ENCODE data around the gene MTRF1L.
"Not testable (repeated sequence)": the region's sequence is repeated elsewhere in the genome, so short reads cannot be mapped to it uniquely, and the experiment has no call there.

Gene MTRF1L

GRCh38 chr6:152969688-152970418 is 32.7 kb downstream of the MTRF1L start:
- H3K27ac ChIP-seq (ENCODE audit: low read depth, low read length, severe bottlenecking) = no peak overlapping the region
- no peaks in the 10 kb centered on the region for H3K9me3 ChIP-seq (ENCODE audit: control insufficient read depth, low read length)
- no peaks in the 10 kb centered on the region for H3K4me1 ChIP-seq (ENCODE audit: control insufficient read depth, insufficient read depth, low read length, poor library complexity, severe bottlenecking)
- peaks cover 50% of the 10 kb centered on the region for H3K36me3 ChIP-seq (ENCODE audit: control insufficient read depth, insufficient read depth, low read length)
- WGBS, 2 experiments (ENCODE audit: insufficient coverage in 2 of 2) = 89 to 98% methylated on average over 3 to 4 of the region's 6 CpGs
- no peak overlapping the region for H3K4me3 ChIP-seq (ENCODE audit: extremely low read depth, insufficient read depth, low read length, poor library complexity, severe bottlenecking)

- H3K9me3 ChIP-seq (ENCODE audit: control insufficient read depth, low read length); H3K27ac ChIP-seq (ENCODE audit: low read depth, low read length, severe bottlenecking); H3K4me1 ChIP-seq (ENCODE audit: control insufficient read depth, insufficient read depth, low read length, poor library complexity, severe bottlenecking); H3K4me3 ChIP-seq (ENCODE audit: extremely low read depth, insufficient read depth, low read length, poor library complexity, severe bottlenecking): not testable (repeated sequence)
- 70 to 80% methylated on average over 1 to 5 of the region's 15 CpGs for WGBS, 2 experiments (ENCODE audit: insufficient coverage in 2 of 2)
- H3K36me3 ChIP-seq (ENCODE audit: control insufficient read depth, insufficient read depth, low read length) = peaks cover 17% of the 10 kb centered on the region
Observed at GRCh38 chr6:152966168-152966894, 36.2 kb downstream of the MTRF1L start.

DNA sequence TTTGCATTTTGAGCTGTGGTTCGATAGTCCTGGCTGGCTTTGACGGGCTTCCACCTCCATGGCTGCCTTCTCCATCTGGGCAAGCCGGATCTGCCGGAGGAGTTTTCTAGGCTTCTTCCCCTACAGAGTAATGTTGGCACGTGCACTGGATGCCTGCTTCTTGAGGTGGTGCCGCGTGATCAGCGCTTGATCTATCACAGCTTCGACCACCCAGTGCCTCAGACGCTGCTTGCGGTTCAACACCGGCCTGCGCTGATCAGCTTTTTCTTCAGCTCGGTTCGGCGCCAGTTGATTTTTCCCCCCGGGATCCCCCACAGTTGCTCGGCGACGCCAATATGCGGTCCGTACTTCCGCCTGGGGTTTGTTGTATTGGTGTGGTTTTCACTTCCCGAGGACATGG is 43.2 kb downstream of the MTRF1L start:
- no peak overlapping the region for H3K27ac ChIP-seq (ENCODE audit: low read depth, low read length, severe bottlenecking)
- H3K36me3 ChIP-seq (ENCODE audit: control insufficient read depth, insufficient read depth, low read length) = no peaks in the 10 kb centered on the region
- WGBS, 2 experiments (ENCODE audit: insufficient coverage in 2 of 2) = 88 to 94% methylated on average over 16 of the region's 24 CpGs
- H3K4me1 ChIP-seq (ENCODE audit: control insufficient read depth, insufficient read depth, low read length, poor library complexity, severe bottlenecking) = no peaks in the 10 kb centered on the region
- H3K9me3 ChIP-seq (ENCODE audit: control insufficient read depth, low read length) = no peaks in the 10 kb centered on the region
- H3K4me3 ChIP-seq (ENCODE audit: extremely low read depth, insufficient read depth, low read length, poor library complexity, severe bottlenecking) = no peak overlapping the region

DNA sequence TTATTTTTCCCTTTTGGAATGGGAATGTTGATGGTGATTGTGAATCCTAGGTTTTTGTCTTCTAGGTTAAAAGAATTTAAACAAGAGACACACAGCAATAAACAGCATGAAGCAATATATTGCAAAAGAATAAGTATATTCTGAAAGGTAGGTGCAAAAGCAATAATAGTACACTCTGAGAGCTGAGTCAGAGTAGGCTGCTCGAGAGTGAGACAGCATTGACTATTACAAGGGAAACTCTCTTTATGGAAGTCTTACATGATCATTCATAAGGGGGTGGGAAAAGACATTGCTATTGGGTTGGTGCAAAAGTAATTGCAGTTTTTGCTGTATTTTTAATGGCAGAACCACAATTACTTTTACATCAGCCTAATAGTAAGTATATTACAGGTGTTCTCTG is 44.7 kb downstream of the MTRF1L start:
- H3K4me3 ChIP-seq (ENCODE audit: extremely low read depth, insufficient read depth, low read length, poor library complexity, severe bottlenecking) = no peak overlapping the region
- H3K27ac ChIP-seq (ENCODE audit: low read depth, low read length, severe bottlenecking) = no peak overlapping the region
- no peaks in the 10 kb centered on the region for H3K9me3 ChIP-seq (ENCODE audit: control insufficient read depth, low read length)
- H3K4me1 ChIP-seq (ENCODE audit: control insufficient read depth, insufficient read depth, low read length, poor library complexity, severe bottlenecking) = no peaks in the 10 kb centered on the region
- no peaks in the 10 kb centered on the region for H3K36me3 ChIP-seq (ENCODE audit: control insufficient read depth, insufficient read depth, low read length)
- whole genome bisulfite sequencing, 2 experiments (ENCODE audit: insufficient coverage in 2 of 2) = 100% methylated on average over 1 of the region's 1 CpG; no CpG with 5 or more reads in 1 of the 2 experiments

GRCh38 chr6:152954443-152954842 is 48.1 kb downstream of the MTRF1L start:
- H3K27ac ChIP-seq (ENCODE audit: low read depth, low read length, severe bottlenecking) = no peak overlapping the region
- no peaks in the 10 kb centered on the region for H3K36me3 ChIP-seq (ENCODE audit: control insufficient read depth, insufficient read depth, low read length)
- H3K4me3 ChIP-seq (ENCODE audit: extremely low read depth, insufficient read depth, low read length, poor library complexity, severe bottlenecking) = no peak overlapping the region
- WGBS, 2 experiments (ENCODE audit: insufficient coverage in 2 of 2) = 100% methylated on average over 1 of the region's 3 CpGs; no CpG with 5 or more reads in 1 of the 2 experiments
- H3K4me1 ChIP-seq (ENCODE audit: control insufficient read depth, insufficient read depth, low read length, poor library complexity, severe bottlenecking) = peaks cover 5% of the 10 kb centered on the region
- H3K9me3 ChIP-seq (ENCODE audit: control insufficient read depth, low read length) = no peaks in the 10 kb centered on the region

GRCh38 chr6:152952866-152953509 is 49.5 kb downstream of the MTRF1L start:
- no peak overlapping the region for H3K27ac ChIP-seq (ENCODE audit: low read depth, low read length, severe bottlenecking)
- no peaks in the 10 kb centered on the region for H3K9me3 ChIP-seq (ENCODE audit: control insufficient read depth, low read length)
- peaks cover 5% of the 10 kb centered on the region for H3K4me1 ChIP-seq (ENCODE audit: control insufficient read depth, insufficient read depth, low read length, poor library complexity, severe bottlenecking)
- H3K36me3 ChIP-seq (ENCODE audit: control insufficient read depth, insufficient read depth, low read length) = no peaks in the 10 kb centered on the region
- WGBS, 2 experiments (ENCODE audit: insufficient coverage in 2 of 2) = no CpG with 5 or more reads among the region's 7 CpGs
- H3K4me3 ChIP-seq (ENCODE audit: extremely low read depth, insufficient read depth, low read length, poor library complexity, severe bottlenecking) = no peak overlapping the region

DNA sequence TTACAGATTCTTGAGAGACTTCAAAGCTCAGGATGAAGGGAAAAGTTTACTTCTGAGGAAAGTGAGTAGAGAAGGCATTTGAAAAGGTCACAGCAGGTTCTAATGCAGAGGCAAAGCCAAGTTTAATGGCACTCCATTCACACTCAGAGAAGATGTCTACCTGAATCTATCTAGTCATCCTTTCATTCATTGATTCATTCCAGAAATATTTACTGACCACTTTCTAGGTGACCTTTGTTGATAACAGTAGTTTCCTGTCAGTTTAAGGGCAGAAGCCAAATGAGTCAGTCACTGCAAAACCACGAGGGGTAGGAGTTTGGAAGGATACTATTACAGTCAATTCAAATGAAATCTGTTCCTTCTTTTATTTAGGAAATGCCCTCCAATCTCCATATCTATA is 50.5 kb downstream of the MTRF1L start:
- Histone ChIP-seq H3K27ac (ENCODE audit: low read depth, low read length, severe bottlenecking) (no peak overlapping the region), H3K4me1 (ENCODE audit: control insufficient read depth, insufficient read depth, low read length, poor library complexity, severe bottlenecking) (peaks cover 5% of the 10 kb centered on the region), H3K4me3 (ENCODE audit: extremely low read depth, insufficient read depth, low read length, poor library complexity, severe bottlenecking) (no peak overlapping the region), H3K9me3 (ENCODE audit: control insufficient read depth, low read length) (no peaks in the 10 kb centered on the region), H3K36me3 (ENCODE audit: control insufficient read depth, insufficient read depth, low read length) (no peaks in the 10 kb centered on the region)
- WGBS, 2 experiments (ENCODE audit: insufficient coverage in 2 of 2) = no CpG with 5 or more reads among the region's 1 CpG

DNA sequence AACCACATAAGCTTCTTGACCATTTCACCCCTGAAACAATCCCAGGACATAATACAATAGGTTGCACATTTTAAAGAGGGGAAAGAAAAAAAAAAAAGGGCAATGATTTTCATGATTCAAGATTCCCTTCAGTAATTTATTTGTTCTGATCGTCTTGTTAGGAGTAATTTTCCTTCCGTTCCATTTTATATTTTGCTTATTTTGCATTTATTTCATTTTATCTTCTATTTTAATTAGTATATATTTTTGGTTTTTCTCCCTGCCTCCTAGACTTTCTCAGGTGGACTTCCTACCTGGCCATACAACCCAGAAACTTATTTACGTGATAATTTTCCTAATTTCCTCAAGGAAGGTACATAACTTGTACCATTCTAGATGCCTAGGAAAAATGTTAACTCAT is 52.3 kb downstream of the MTRF1L start:
- no peaks in the 10 kb centered on the region for H3K9me3 ChIP-seq (ENCODE audit: control insufficient read depth, low read length)
- H3K4me1 ChIP-seq (ENCODE audit: control insufficient read depth, insufficient read depth, low read length, poor library complexity, severe bottlenecking) = peaks cover 5% of the 10 kb centered on the region
- 100% methylated on average over 1 of the region's 3 CpGs; no CpG with 5 or more reads in 1 of the 2 experiments for WGBS, 2 experiments (ENCODE audit: insufficient coverage in 2 of 2)
- no peaks in the 10 kb centered on the region for H3K36me3 ChIP-seq (ENCODE audit: control insufficient read depth, insufficient read depth, low read length)
- no peak overlapping the region for H3K4me3 ChIP-seq (ENCODE audit: extremely low read depth, insufficient read depth, low read length, poor library complexity, severe bottlenecking)
- H3K27ac ChIP-seq (ENCODE audit: low read depth, low read length, severe bottlenecking) = no peak overlapping the region

DNA sequence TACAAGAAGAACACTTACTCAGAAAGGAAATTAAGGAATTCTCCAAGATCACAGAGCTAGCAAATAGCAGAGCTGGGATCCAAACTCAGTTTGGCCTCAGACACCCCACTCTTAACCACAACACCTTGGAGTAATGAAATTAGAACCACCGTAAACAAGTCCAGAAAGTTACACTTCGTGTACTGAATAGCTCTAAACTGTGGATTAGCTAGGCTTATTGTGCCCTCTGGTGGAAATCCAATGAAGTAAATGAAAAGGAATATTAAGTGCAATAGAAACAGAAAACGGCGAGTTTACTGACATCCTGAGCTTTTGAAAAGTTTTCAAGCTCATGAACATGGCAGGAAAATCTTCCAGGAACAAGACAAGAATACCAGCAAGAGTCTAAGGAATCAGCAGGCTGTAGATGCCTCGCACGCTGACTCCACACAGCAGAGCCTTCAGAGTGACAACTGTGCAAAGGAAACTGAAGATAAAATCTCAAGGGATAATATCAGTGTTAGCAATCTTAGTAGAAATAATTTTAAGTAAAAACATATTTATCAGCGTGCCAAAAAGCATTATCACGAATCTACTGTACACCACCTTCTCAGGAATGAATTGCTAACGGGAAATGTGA is 54.2 kb downstream of the MTRF1L start:
- Histone ChIP-seq H3K4me3 (ENCODE audit: extremely low read depth, insufficient read depth, low read length, poor library complexity, severe bottlenecking) (no peak overlapping the region), H3K4me1 (ENCODE audit: control insufficient read depth, insufficient read depth, low read length, poor library complexity, severe bottlenecking) (peaks cover 5% of the 10 kb centered on the region), H3K36me3 (ENCODE audit: control insufficient read depth, insufficient read depth, low read length) (no peaks in the 10 kb centered on the region), H3K9me3 (ENCODE audit: control insufficient read depth, low read length) (no peaks in the 10 kb centered on the region), H3K27ac (ENCODE audit: low read depth, low read length, severe bottlenecking) (no peak overlapping the region)
- 54 to 61% methylated on average over 6 to 7 of the region's 9 CpGs for WGBS, 2 experiments (ENCODE audit: insufficient coverage in 2 of 2)

- Histone ChIP-seq H3K9me3 (ENCODE audit: control insufficient read depth, low read length) (no peaks in the 10 kb centered on the region), H3K4me3 (ENCODE audit: extremely low read depth, insufficient read depth, low read length, poor library complexity, severe bottlenecking) (no peak overlapping the region), H3K4me1 (ENCODE audit: control insufficient read depth, insufficient read depth, low read length, poor library complexity, severe bottlenecking) (no peaks in the 10 kb centered on the region), H3K36me3 (ENCODE audit: control insufficient read depth, insufficient read depth, low read length) (no peaks in the 10 kb centered on the region), H3K27ac (ENCODE audit: low read depth, low read length, severe bottlenecking) (no peak overlapping the region)
- no CpG with 5 or more reads among the region's 2 CpGs for WGBS, 2 experiments (ENCODE audit: insufficient coverage in 2 of 2)
Observed at GRCh38 chr6:152946995-152947394, 55.5 kb downstream of the MTRF1L start.
